GM19035 (cell line): ENCODE measurements around the gene CDIP1.

Experiments
- ATAC-seq: cut with Tn5 transposase; IDR thresholded peaks from one replicate; pipeline ENCODE4 v1.9.1; 2021; ENCODE audit not compliant: unreplicated experiment

Gene CDIP1

DNA sequence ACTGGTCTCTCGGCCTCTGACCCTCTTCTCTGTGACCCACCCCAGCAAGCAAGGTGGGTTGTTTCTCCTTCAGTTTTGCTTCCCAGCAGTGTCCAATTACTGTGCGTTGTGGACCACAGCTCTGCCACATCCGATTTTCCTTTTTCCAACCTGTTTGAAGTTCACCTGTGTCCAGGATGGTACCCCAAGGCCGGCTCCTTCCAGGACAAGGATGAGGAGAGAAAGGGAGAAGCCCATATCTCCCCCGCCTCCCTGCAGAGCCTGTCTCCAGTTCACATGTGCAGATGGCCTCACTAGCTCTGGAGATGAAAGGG lies 77.7 kb downstream of the CDIP1 start:
- no peak for ATAC-seq
